ENCODE results near the gene VIPR2.

Gene VIPR2

DNA sequence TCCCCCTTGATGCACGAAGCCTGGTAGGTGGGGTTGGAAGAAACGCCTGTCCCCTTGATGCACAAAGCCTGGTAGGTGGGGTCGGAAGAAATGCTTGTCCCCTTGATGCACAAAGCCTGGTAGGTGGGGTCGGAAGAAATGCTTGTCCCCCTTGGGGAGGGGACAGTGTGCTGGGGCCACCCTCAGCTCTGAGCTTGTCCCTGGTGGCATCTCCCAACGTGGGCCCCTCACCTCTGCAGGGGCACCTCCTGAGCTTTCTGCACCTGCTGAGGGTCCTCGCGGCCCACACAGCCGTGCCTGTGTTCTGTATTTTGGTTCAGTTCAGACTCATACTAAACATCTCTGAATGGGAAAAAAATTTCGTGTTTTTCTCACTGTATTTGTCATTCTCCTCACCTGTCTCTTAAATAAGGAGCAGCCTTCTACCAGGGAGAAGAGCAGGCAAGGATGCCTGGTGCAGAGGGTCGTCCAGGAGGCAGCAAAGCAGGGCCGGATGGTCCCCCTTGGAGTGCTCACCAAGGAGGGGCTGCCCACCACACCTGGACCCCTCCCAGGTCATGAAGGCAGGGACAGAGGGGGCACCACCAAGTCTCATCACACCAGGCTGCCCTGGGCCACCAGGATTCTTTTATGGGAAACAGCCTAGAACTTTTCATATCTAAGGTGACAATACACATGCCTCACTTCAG, 24.7 kb downstream of the VIPR2 start:
- Histone ChIP-seq H3K36me3 (ENCODE audit: insufficient read depth, low read length) (peaks cover 69% of the 10 kb centered on the region), H2AFZ (ENCODE audit: low read depth, low read length) (no peak overlapping the region), H3K79me2 (ENCODE audit: insufficient read depth, low read length) (peaks cover 19% of the 10 kb centered on the region; the same call in 1 of the 2 replicates), H3K4me2 (ENCODE audit: insufficient read depth, low read length) (no peak overlapping the region), H3K4me3 (ENCODE audit: low read depth in 1 of 2, low read length in 2 of 2) (no peak overlapping the region), H3K9me3 (ENCODE audit: insufficient read depth, low read length, severe bottlenecking) (no peaks in the 10 kb centered on the region), H3K27ac (ENCODE audit: low read length) (peak overlapping the region; percentile 25; the same call in 1 of the 2 replicates), H3K9ac (ENCODE audit: low read depth, low read length) (no peak overlapping the region), H3K4me1 (ENCODE audit: insufficient read depth, low read length) (no peaks in the 10 kb centered on the region), H3K27me3 (ENCODE audit: insufficient read depth, low read length, poor library complexity) (no peaks in the 10 kb centered on the region), H4K20me1 (ENCODE audit: insufficient read depth, low read length) (peaks cover 13% of the 10 kb centered on the region)
- TF ChIP-seq EZH2 (IDR thresholded peaks at IDR 0.05; ENCODE audit: borderline replicate concordance, low read depth, low read length, severe bottlenecking): no peak
- TF ChIP-seq, protein P1, sequence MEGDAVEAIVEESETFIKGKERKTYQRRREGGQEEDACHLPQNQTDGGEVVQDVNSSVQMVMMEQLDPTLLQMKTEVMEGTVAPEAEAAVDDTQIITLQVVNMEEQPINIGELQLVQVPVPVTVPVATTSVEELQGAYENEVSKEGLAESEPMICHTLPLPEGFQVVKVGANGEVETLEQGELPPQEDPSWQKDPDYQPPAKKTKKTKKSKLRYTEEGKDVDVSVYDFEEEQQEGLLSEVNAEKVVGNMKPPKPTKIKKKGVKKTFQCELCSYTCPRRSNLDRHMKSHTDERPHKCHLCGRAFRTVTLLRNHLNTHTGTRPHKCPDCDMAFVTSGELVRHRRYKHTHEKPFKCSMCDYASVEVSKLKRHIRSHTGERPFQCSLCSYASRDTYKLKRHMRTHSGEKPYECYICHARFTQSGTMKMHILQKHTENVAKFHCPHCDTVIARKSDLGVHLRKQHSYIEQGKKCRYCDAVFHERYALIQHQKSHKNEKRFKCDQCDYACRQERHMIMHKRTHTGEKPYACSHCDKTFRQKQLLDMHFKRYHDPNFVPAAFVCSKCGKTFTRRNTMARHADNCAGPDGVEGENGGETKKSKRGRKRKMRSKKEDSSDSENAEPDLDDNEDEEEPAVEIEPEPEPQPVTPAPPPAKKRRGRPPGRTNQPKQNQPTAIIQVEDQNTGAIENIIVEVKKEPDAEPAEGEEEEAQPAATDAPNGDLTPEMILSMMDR (IDR thresholded peaks at IDR 0.05; ENCODE audit: borderline replicate concordance, extremely low read depth, low read length, poor library complexity, severe bottlenecking): no peak
- ATAC-seq (ENCODE audit: insufficient read depth, low read depth) (no peak), DNase-seq (no peak)

DNA sequence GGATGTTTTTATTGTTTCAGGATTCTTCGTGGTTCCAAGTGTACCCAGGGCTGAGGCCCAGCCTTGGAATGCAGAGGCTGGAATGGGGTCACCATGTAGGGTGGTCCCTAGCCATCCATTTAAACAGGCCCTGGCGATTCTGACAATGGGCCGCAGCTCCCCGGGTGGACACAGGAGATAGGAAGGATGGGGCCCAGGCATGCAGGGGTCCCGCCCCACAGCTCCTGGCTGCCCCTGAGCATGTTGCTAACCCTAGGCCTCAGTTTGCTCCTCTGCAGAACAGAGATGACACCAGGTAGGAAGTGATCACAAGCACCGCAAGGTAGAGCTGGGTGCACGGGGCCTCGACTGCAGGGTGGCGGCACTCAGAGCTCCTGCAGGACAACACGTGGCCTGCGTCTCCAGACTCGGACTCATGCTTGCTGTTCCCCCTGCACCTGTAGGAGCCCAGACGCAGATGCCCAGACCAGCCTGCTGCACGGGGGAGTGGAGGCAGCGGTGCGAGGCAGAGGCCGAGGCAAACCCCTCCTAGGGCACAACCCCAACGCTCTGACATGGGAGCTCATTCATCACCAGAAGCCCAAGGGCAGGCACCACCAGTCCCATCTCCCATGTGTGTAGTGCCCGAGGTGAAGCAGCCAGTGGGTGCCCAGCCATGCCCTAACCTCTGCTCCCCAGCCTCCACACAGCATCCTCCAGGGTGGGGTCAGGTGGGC, 25.5 kb downstream of the VIPR2 start:
- H3K9me3 ChIP-seq (ENCODE audit: insufficient read depth, low read length, severe bottlenecking): no peaks in the 10 kb centered on the region
- no peaks in the 10 kb centered on the region for H3K4me1 ChIP-seq (ENCODE audit: insufficient read depth, low read length)
- DNase-seq (no peak), ATAC-seq (ENCODE audit: insufficient read depth, low read depth) (no peak)
- H4K20me1 ChIP-seq (ENCODE audit: insufficient read depth, low read length): peaks cover 13% of the 10 kb centered on the region
- H3K79me2 ChIP-seq (ENCODE audit: insufficient read depth, low read length): peaks cover 21% of the 10 kb centered on the region; the same call in 1 of the 2 replicates
- H2AFZ ChIP-seq (ENCODE audit: low read depth, low read length): no peak overlapping the region
- no peak for TF ChIP-seq EZH2 (IDR thresholded peaks at IDR 0.05; ENCODE audit: borderline replicate concordance, low read depth, low read length, severe bottlenecking)
- TF ChIP-seq, protein P1 (IDR thresholded peaks at IDR 0.05; ENCODE audit: borderline replicate concordance, extremely low read depth, low read length, poor library complexity, severe bottlenecking): no peak
- H3K36me3 ChIP-seq (ENCODE audit: insufficient read depth, low read length): peaks cover 67% of the 10 kb centered on the region
- H3K27ac ChIP-seq (ENCODE audit: low read length): peak overlapping the region; percentile 25; the same call in 1 of the 2 replicates
- no peak overlapping the region for H3K4me3 ChIP-seq (ENCODE audit: low read depth in 1 of 2, low read length in 2 of 2)
- no peak overlapping the region for H3K4me2 ChIP-seq (ENCODE audit: insufficient read depth, low read length)
- H3K27me3 ChIP-seq (ENCODE audit: insufficient read depth, low read length, poor library complexity): no peaks in the 10 kb centered on the region
- H3K9ac ChIP-seq (ENCODE audit: low read depth, low read length): no peak overlapping the region

DNA sequence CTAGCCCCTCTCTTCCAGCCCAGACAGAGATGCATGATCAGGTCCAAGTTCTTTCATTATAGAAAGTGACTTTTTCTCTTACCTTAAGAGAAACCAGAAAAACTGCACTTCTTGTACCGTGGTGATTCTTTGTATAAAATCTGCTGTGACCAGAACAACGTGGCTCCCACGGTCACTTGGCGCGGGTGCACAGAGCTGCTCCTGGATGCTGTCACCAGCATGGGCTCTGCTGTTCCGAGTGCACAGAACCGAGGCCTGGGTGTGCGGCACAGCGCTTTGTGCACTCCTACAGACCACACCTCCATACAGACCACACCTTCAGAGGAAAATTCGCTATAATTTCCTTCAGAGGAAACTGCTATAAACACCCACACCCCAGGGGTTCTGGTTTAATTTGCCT, 26.0 kb downstream of the VIPR2 start:
- Histone ChIP-seq H3K36me3 (ENCODE audit: insufficient read depth, low read length) (peaks cover 70% of the 10 kb centered on the region), H3K9me3 (ENCODE audit: insufficient read depth, low read length, severe bottlenecking) (no peaks in the 10 kb centered on the region), H3K27me3 (ENCODE audit: insufficient read depth, low read length, poor library complexity) (no peaks in the 10 kb centered on the region), H3K4me1 (ENCODE audit: insufficient read depth, low read length) (no peaks in the 10 kb centered on the region), H3K4me2 (ENCODE audit: insufficient read depth, low read length) (no peak overlapping the region), H3K27ac (ENCODE audit: low read length) (peak overlapping the region; percentile 50; the same call in 1 of the 2 replicates), H4K20me1 (ENCODE audit: insufficient read depth, low read length) (peaks cover 13% of the 10 kb centered on the region), H2AFZ (ENCODE audit: low read depth, low read length) (no peak overlapping the region), H3K9ac (ENCODE audit: low read depth, low read length) (no peak overlapping the region), H3K79me2 (ENCODE audit: insufficient read depth, low read length) (peaks cover 23% of the 10 kb centered on the region; the same call in 1 of the 2 replicates), H3K4me3 (ENCODE audit: low read depth in 1 of 2, low read length in 2 of 2) (no peak overlapping the region)
- DNase-seq (no peak), ATAC-seq (ENCODE audit: insufficient read depth, low read depth) (no peak)
- no peak for TF ChIP-seq EZH2 (IDR thresholded peaks at IDR 0.05; ENCODE audit: borderline replicate concordance, low read depth, low read length, severe bottlenecking)
- TF ChIP-seq, protein P1 (IDR thresholded peaks at IDR 0.05; ENCODE audit: borderline replicate concordance, extremely low read depth, low read length, poor library complexity, severe bottlenecking): no peak
